Measurements from ENCODE around the gene ALAS2.

- TF ChIP-seq EP300 (IDR thresholded peaks at IDR 0.05; ENCODE audit: low read depth), result no peak
- TF ChIP-seq, protein P1, sequence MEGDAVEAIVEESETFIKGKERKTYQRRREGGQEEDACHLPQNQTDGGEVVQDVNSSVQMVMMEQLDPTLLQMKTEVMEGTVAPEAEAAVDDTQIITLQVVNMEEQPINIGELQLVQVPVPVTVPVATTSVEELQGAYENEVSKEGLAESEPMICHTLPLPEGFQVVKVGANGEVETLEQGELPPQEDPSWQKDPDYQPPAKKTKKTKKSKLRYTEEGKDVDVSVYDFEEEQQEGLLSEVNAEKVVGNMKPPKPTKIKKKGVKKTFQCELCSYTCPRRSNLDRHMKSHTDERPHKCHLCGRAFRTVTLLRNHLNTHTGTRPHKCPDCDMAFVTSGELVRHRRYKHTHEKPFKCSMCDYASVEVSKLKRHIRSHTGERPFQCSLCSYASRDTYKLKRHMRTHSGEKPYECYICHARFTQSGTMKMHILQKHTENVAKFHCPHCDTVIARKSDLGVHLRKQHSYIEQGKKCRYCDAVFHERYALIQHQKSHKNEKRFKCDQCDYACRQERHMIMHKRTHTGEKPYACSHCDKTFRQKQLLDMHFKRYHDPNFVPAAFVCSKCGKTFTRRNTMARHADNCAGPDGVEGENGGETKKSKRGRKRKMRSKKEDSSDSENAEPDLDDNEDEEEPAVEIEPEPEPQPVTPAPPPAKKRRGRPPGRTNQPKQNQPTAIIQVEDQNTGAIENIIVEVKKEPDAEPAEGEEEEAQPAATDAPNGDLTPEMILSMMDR (IDR thresholded peaks at IDR 0.05), result no peak
Observed at GRCh38 chrX:55006827-55007621, 23.8 kb downstream of the ALAS2 start.
